HCT116 (cell line): Measurements from ENCODE around the gene TNNI3.

Source experiments
- CTCF ChIP-seq, 3 experiments: fragments of 200-600 bp in 1 of 3; sonication (generic) in 1 of 3; IDR thresholded peaks in 2 of 3; conservative IDR thresholded peaks in 1 of 3; 2 replicates each; pipeline ENCODE4 v1.5.1; 2012 to 2017; ENCODE audit warnings: low read depth in 2 of 3, low read length in 2 of 3, antibody characterized with exemption in 1 of 3, borderline replicate concordance in 1 of 3, control low read depth in 1 of 3, mild to moderate bottlenecking in 1 of 3, mixed read lengths in 1 of 3, mixed run types in 1 of 3, moderate library complexity in 1 of 3; ENCODE audit not compliant: insufficient read depth in 1 of 3
- POLR2A ChIP-seq: IDR thresholded peaks from 2 replicates; pipeline ENCODE4 v1.7.0; 2011; ENCODE audit warnings: borderline replicate concordance; ENCODE audit not compliant: insufficient read depth, insufficient read length; ENCODE audit errors: extremely low read depth
- POLR2AphosphoS5 ChIP-seq: IDR thresholded peaks from 2 replicates; pipeline ENCODE4 v1.6.1; 2011; ENCODE audit warnings: mild to moderate bottlenecking, low read depth, low read length, moderate library complexity
- RAD21 ChIP-seq: IDR thresholded peaks from 2 replicates; pipeline ENCODE4 v1.6.1; 2012; ENCODE audit warnings: low read depth, mild to moderate bottlenecking
- REST ChIP-seq: IDR thresholded peaks from 2 replicates; pipeline ENCODE4 v1.6.1; 2012; ENCODE audit warnings: low read depth
- SP1 ChIP-seq: IDR thresholded peaks from 2 replicates; pipeline ENCODE4 v1.6.1; 2012; ENCODE audit warnings: low read depth
- ZNF274 ChIP-seq: fragments of 200-500 bp; sonication (Bioruptor generic); IDR thresholded peaks from 2 replicates; pipeline ENCODE4 v1.6.1; 2014; ENCODE audit warnings: mild to moderate bottlenecking, low read depth, low read length, inconsistent platforms

- TF ChIP-seq CTCF (IDR thresholded peaks at IDR 0.05 in 2 of 3, conservative IDR thresholded peaks at IDR 0.05 in 1 of 3; ENCODE audit: borderline replicate concordance in 1 of 3, insufficient read depth in 1 of 3, low read depth in 2 of 3, low read length in 2 of 3) (no peak), REST (no peak), POLR2AphosphoS5 (peak; percentile 57), POLR2A (no peak), RAD21 (no peak), ZNF274 (no peak), SP1 (no peak)
These were observed 1.1 kb downstream of the TNNI3 start for GRCh38 chr19:55156202-55157063.
